ENCODE data around the gene MINAR1.

MINAR1 gene

GRCh38 chr15:79400650-79401049 is 31.5 kb upstream of the MINAR1 start:
- Histone ChIP-seq H3K27ac (no peak overlapping the region), H3K36me3 (replicated peaks) (no peaks in the 10 kb centered on the region), H3K4me3 (ENCODE audit: low read depth, low read length) (no peak overlapping the region), H3K27me3 (replicated peaks) (no peaks in the 10 kb centered on the region)
- DNase-seq = no peak
- TF ChIP-seq CTCF (IDR thresholded peaks at IDR 0.05; ENCODE audit: low read depth, low read length, missing control alignments) = no peak
- in situ Hi-C loops (cut with HindIII; ENCODE audit: low pct_ligation_motif_present, low sequenced_read_pairs) = no loop called here

GRCh38 chr15:79401301-79401700 is 30.8 kb upstream of the MINAR1 start:
- Histone ChIP-seq H3K4me3 (ENCODE audit: low read depth, low read length) (no peak overlapping the region), H3K36me3 (replicated peaks) (no peaks in the 10 kb centered on the region), H3K27ac (no peak overlapping the region), H3K27me3 (replicated peaks) (no peaks in the 10 kb centered on the region)
- in situ Hi-C loops (cut with HindIII; ENCODE audit: low pct_ligation_motif_present, low sequenced_read_pairs) = no loop called here
- no peak for TF ChIP-seq CTCF (IDR thresholded peaks at IDR 0.05; ENCODE audit: low read depth, low read length, missing control alignments)
- DNase-seq = no peak

- no peaks in the 10 kb centered on the region for H3K36me3 ChIP-seq (replicated peaks)
- no peaks in the 10 kb centered on the region for H3K27me3 ChIP-seq (replicated peaks)
- DNase-seq = no peak
- in situ Hi-C loops (cut with HindIII; ENCODE audit: low pct_ligation_motif_present, low sequenced_read_pairs) = no loop called here
- H3K4me3 ChIP-seq (ENCODE audit: low read depth, low read length) = no peak overlapping the region
- TF ChIP-seq CTCF (IDR thresholded peaks at IDR 0.05; ENCODE audit: low read depth, low read length, missing control alignments) = no peak
- no peak overlapping the region for H3K27ac ChIP-seq
Observed at GRCh38 chr15:79402136-79402535, 30.0 kb upstream of the MINAR1 start.

- Histone ChIP-seq H3K36me3 (replicated peaks) (no peaks in the 10 kb centered on the region), H3K27ac (no peak overlapping the region), H3K4me3 (ENCODE audit: low read depth, low read length) (no peak overlapping the region), H3K27me3 (replicated peaks) (no peaks in the 10 kb centered on the region)
- no peak for TF ChIP-seq CTCF (IDR thresholded peaks at IDR 0.05; ENCODE audit: low read depth, low read length, missing control alignments)
- DNase-seq = no peak
- in situ Hi-C loops (cut with HindIII; ENCODE audit: low pct_ligation_motif_present, low sequenced_read_pairs) = no loop called here
Observed at GRCh38 chr15:79403501-79403900, 28.6 kb upstream of the MINAR1 start.

- Histone ChIP-seq H3K36me3 (replicated peaks) (no peaks in the 10 kb centered on the region), H3K27me3 (replicated peaks) (no peaks in the 10 kb centered on the region), H3K4me3 (ENCODE audit: low read depth, low read length) (no peak overlapping the region), H3K27ac (no peak overlapping the region)
- in situ Hi-C loops (cut with HindIII; ENCODE audit: low pct_ligation_motif_present, low sequenced_read_pairs) = no loop called here
- no peak for DNase-seq
- no peak for TF ChIP-seq CTCF (IDR thresholded peaks at IDR 0.05; ENCODE audit: low read depth, low read length, missing control alignments)
Observed at GRCh38 chr15:79406210-79406609, 25.9 kb upstream of the MINAR1 start.

GRCh38 chr15:79408041-79408440 is 24.1 kb upstream of the MINAR1 start:
- H3K36me3 ChIP-seq (replicated peaks) = no peaks in the 10 kb centered on the region
- DNase-seq = no peak
- in situ Hi-C loops (cut with HindIII; ENCODE audit: low pct_ligation_motif_present, low sequenced_read_pairs) = no loop called here
- no peaks in the 10 kb centered on the region for H3K27me3 ChIP-seq (replicated peaks)
- H3K4me3 ChIP-seq (ENCODE audit: low read depth, low read length) = no peak overlapping the region
- TF ChIP-seq CTCF (IDR thresholded peaks at IDR 0.05; ENCODE audit: low read depth, low read length, missing control alignments) = no peak
- no peak overlapping the region for H3K27ac ChIP-seq

Data from brain microvascular endothelial cell (primary cell).